ENCODE results near the gene BORCS5.

Gene BORCS5

GRCh38 chr12:12353807-12354206 lies 3.1 kb upstream of the BORCS5 start:
- DNase-seq: no peak

- no peak for DNase-seq
Observed at GRCh38 chr12:12356467-12356895, 397 bp upstream of the BORCS5 start.

GRCh38 chr12:12357719-12358461 lies 1.0 kb downstream of the BORCS5 start:
- DNase-seq: no peak

- no peak for DNase-seq
Observed at GRCh38 chr12:12358528-12358927, 1.6 kb downstream of the BORCS5 start.

- DNase-seq: no peak
Observed at GRCh38 chr12:12364787-12365445, 8.0 kb downstream of the BORCS5 start.

- DNase-seq: no peak
Observed at GRCh38 chr12:12365446-12365802, 8.5 kb downstream of the BORCS5 start.

GRCh38 chr12:12365931-12366431 lies 9.1 kb downstream of the BORCS5 start:
- no peak for DNase-seq

- DNase-seq: no peak
Observed at GRCh38 chr12:12366701-12367481, 10.0 kb downstream of the BORCS5 start.

- no peak for DNase-seq
Observed at GRCh38 chr12:12367482-12367998, 10.7 kb downstream of the BORCS5 start.

GRCh38 chr12:12372946-12373722 lies 16.3 kb downstream of the BORCS5 start:
- no peak for DNase-seq

- DNase-seq: no peak
Observed at GRCh38 chr12:12376646-12377448, 20.0 kb downstream of the BORCS5 start.

GRCh38 chr12:12378616-12379015 lies 21.7 kb downstream of the BORCS5 start:
- DNase-seq: no peak

- DNase-seq: no peak
Observed at GRCh38 chr12:12379831-12380730, 23.2 kb downstream of the BORCS5 start.

GRCh38 chr12:12380949-12381593 lies 24.2 kb downstream of the BORCS5 start:
- DNase-seq: no peak

- no peak for DNase-seq
Observed at GRCh38 chr12:12381982-12382381, 25.1 kb downstream of the BORCS5 start.

GRCh38 chr12:12384571-12385340 lies 27.9 kb downstream of the BORCS5 start:
- DNase-seq: no peak

GRCh38 chr12:12387501-12387900 lies 30.6 kb downstream of the BORCS5 start:
- no peak for DNase-seq

GRCh38 chr12:12392413-12392812 lies 35.5 kb downstream of the BORCS5 start:
- DNase-seq: no peak

- DNase-seq: no peak
Observed at GRCh38 chr12:12393171-12393570, 36.3 kb downstream of the BORCS5 start.
